HG03442 (cell line): ENCODE measurements around the gene RAB6B.

Experiments
- ATAC-seq: cut with Tn5 transposase; IDR thresholded peaks from one replicate; pipeline ENCODE4 v1.9.1; 2021; ENCODE audit warnings: mild to moderate bottlenecking, moderate library complexity; ENCODE audit not compliant: unreplicated experiment

Gene RAB6B

GRCh38 chr3:133777807-133778568 lies 117.7 kb downstream of the RAB6B start:
- no peak for ATAC-seq

DNA sequence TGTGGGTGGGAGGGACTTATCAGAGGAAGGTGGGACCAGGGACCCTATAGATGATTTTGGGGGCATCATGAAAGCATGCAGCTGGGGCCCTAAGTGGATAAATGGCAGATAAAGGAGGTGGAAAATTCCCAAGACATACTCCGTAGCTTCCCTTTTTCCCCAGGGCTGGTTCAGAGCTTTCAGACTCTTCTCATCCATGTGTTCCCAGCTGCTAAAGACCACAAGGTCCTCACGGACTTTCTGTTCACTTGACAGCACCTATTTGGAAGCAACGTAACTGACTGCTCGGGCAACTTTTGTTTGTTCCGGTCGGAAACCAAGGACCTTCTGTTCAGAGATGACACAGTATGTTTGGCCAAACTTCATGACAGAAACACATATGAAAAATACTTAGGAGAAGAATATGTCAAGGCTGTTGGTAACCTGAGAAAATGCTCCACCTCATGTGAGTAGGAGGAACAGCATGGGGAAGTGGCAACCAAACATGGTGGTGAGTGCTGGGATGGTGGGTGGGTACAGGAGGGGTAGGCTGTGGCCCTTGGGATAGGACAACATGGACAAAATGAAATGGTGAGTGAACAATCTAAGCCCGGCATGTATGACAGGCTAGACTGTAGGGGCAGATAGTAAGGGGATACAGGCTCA lies 118.8 kb downstream of the RAB6B start:
- no peak for ATAC-seq

GRCh38 chr3:133775835-133776234 lies 119.8 kb downstream of the RAB6B start:
- no peak for ATAC-seq

GRCh38 chr3:133775309-133775708 lies 120.4 kb downstream of the RAB6B start:
- no peak for ATAC-seq
